Activated CD4-positive, alpha-beta memory T cell treated with anti-CD3 and anti-CD28 coated beads for 36 hours (primary cell): Measurements from ENCODE around the gene FOXP1. TPM values are rescaled to one million over a fixed set of nuclear protein-coding genes. Genes with fewer than 3 reads are reported as not detected.
A peak's percentile ranks its signal among the peaks of the same experiment; 100 is the strongest.

Experiments used
- CTCF ChIA-PET: fragments of 350-600 bp; sonication (Branson Sonifier 250); formaldehyde crosslinking; loops from one replicate; lab custom pipeline; 2021; ENCODE audit warnings: antibody characterized with exemption, inconsistent platforms; lab: Charles Lee
- POLR2A ChIA-PET: fragments of 350-600 bp; sonication (Branson Sonifier 250); formaldehyde crosslinking; loops from one replicate; lab custom pipeline; 2021; ENCODE audit warnings: antibody characterized with exemption; lab: Charles Lee
- DNase-seq: peaks from one replicate; pipeline ENCODE4 v3.0.0-alpha.2; 2020
- H3K27ac Mint-ChIP-seq: one replicate; pipeline ENCODE4 v1.8.0; 2021; ENCODE audit warnings: mixed read lengths
- H3K27me3 Mint-ChIP-seq: one replicate; pipeline ENCODE4 v1.8.0; 2021; ENCODE audit warnings: mixed read lengths
- H3K36me3 Mint-ChIP-seq: one replicate; pipeline ENCODE4 v1.8.0; 2021; ENCODE audit warnings: mixed read lengths
- H3K4me1 Mint-ChIP-seq: one replicate; pipeline ENCODE4 v1.8.0; 2021; ENCODE audit warnings: low read depth, mixed read lengths
- H3K4me3 Mint-ChIP-seq: one replicate; pipeline ENCODE4 v1.8.0; 2021; ENCODE audit warnings: mild to moderate bottlenecking, mixed read lengths
- H3K9me3 Mint-ChIP-seq: one replicate; pipeline ENCODE4 v1.8.0; 2021; ENCODE audit warnings: mixed read lengths
- intact Hi-C: fragments of 100-400 bp; cut with micrococcal nuclease; formaldehyde crosslinking; loops from one replicate; pipeline ENCODE4 v1.15.1; 2023
- total RNA-seq, 2 experiments: library from RNA; stranded (reverse); gene quantifications; one replicate each; pipeline ENCODE4 v1.2.3, GENCODE V29; 2021

FOXP1 gene
- total RNA-seq, 2 experiments from 2014 or later = 94.4 to 102 TPM

DNA sequence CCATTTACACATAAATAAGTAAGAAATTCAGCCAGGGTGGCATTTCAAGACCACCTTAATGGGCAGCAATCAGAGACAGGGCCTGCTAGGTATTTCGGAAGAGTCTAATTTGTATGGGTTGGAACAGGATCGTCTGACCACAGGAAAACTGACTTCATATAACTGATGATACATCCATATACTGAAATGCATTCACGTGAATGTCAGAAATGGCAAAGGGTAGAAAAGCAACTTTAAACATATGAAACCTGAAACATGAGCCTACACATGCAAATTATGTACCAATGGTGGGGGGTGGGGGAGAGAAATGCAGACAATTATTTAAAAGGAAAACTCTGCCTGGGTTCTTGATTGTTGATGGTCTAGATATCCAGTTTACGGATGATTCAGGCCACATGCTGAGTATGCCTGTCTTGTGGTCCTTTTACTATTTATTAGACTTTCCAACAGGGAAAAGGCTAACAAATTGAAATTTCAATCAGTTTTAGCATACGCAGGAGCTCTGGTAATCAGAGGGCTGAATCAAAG, 582.2 kb downstream of the FOXP1 start:
- peaks cover 46% of the 10 kb centered on the region for H3K4me1 Mint-ChIP-seq
- DNase-seq = no peak
- H3K27me3 Mint-ChIP-seq = no peaks in the 10 kb centered on the region
- intact Hi-C loops = no loop called here
- POLR2A ChIA-PET = no interaction called here
- H3K4me3 Mint-ChIP-seq = no peak overlapping the region
- CTCF ChIA-PET = interaction anchor here (0.5 kb wide), 1 partner anchor 321 kb away, joined by 3 read pairs; no protein-coding TSS in a partner anchor
- H3K9me3 Mint-ChIP-seq = no peaks in the 10 kb centered on the region
- peaks cover 25% of the 10 kb centered on the region for H3K36me3 Mint-ChIP-seq
- peak overlapping the region; percentile 50 for H3K27ac Mint-ChIP-seq

DNA sequence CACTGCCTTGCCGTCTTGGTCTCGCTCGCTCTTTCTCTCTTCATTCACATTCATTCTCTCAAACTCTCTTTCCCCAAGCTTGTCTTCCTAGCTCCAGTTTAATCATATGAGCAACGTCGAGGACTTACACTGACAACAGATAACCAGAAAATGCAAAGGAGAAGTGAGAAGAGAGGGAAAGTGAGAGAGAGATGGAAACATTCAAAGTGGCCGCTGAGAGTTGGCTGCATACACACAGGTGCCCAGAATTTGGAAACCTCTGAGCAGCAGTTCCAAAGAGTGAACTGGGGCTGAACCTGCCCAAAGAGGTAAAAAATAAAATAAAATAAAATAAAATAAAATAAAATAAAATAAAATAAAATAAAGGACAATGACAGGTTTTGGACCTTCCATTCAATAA, 583.0 kb downstream of the FOXP1 start:
- H3K36me3 Mint-ChIP-seq = peaks cover 30% of the 10 kb centered on the region
- no peak overlapping the region for H3K27ac Mint-ChIP-seq
- no peaks in the 10 kb centered on the region for H3K9me3 Mint-ChIP-seq
- H3K4me1 Mint-ChIP-seq = peaks cover 43% of the 10 kb centered on the region
- DNase-seq = no peak
- no peak overlapping the region for H3K4me3 Mint-ChIP-seq
- no peaks in the 10 kb centered on the region for H3K27me3 Mint-ChIP-seq
- CTCF ChIA-PET = no interaction called here
- intact Hi-C loops = no loop called here
- POLR2A ChIA-PET = no interaction called here

DNA sequence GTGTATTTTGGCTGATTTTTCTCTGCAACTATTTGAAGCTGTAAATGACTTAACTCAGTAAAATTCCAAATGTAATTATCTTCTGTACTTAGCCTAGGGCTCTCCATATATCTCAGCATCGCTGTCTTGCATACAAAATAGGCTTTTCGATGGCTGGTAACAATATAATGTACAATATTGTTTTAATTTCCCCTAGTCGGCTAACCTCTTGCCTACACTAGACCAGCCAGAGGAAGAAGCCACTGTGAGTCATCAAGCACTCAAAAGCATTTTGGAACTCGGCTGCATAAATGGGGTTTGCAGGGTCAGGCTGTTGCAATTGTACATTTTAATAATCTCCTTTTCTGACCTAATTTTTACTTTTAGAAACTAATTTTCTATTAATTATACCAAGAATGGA, 583.8 kb downstream of the FOXP1 start:
- CTCF ChIA-PET = no interaction called here
- no peak for DNase-seq
- intact Hi-C loops = no loop called here
- Mint-ChIP-seq H3K27ac (no peak overlapping the region), H3K36me3 (peaks cover 35% of the 10 kb centered on the region), H3K4me1 (peaks cover 40% of the 10 kb centered on the region), H3K9me3 (no peaks in the 10 kb centered on the region), H3K4me3 (no peak overlapping the region), H3K27me3 (no peaks in the 10 kb centered on the region)
- POLR2A ChIA-PET = no interaction called here

DNA sequence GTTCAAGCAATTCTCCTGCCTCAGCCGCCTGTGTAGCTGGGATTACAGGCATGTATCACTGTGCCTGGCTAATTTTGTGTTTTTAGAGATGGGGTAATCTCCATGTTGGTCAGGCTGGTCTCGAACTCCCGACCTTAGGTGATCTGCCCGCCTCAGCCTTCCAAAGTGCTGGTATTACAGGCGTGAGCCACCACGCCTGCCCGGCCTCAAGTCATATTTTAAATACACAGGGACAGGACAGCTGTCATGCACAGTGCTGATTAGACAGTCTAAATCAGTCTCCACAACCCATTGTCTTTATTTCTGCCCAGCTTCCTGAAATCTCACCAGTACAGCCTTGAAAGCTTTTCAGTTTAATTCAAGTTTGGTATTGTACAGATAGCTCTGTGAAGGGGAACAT, 587.4 kb downstream of the FOXP1 start:
- intact Hi-C loops = no loop called here
- H3K4me3 Mint-ChIP-seq = no peak overlapping the region
- POLR2A ChIA-PET = no interaction called here
- DNase-seq = no peak
- H3K27ac Mint-ChIP-seq = no peak overlapping the region
- CTCF ChIA-PET = interaction anchor here (1.3 kb wide), 1 partner anchor 11 kb away, joined by 3 read pairs; no protein-coding TSS in a partner anchor
- peaks cover 64% of the 10 kb centered on the region for H3K36me3 Mint-ChIP-seq
- peaks cover 45% of the 10 kb centered on the region for H3K4me1 Mint-ChIP-seq
- H3K27me3 Mint-ChIP-seq = no peaks in the 10 kb centered on the region
- H3K9me3 Mint-ChIP-seq = peaks cover 2% of the 10 kb centered on the region

DNA sequence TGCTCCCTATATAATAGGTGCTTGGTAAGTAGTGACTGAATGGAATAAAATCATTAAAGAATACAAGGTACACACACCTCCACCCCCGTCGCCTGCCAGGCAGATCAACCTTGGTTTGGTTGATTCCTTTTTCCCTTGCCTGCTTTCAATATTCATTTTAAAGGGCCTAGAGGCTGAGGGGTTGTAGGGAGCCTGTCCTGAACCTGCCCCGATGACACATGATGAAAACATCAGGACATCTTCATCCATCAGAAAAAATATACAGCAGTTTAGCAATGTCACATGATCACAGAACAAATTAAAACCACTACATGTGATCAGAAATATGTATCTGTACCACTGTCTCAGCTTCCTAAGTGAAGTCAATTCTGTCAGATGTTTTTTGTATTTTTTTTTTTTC, 588.9 kb downstream of the FOXP1 start:
- intact Hi-C loops = no loop called here
- Mint-ChIP-seq H3K4me1 (peaks cover 50% of the 10 kb centered on the region), H3K4me3 (no peak overlapping the region), H3K9me3 (peaks cover 3% of the 10 kb centered on the region), H3K27ac (peak overlapping the region; percentile 15), H3K36me3 (peaks cover 66% of the 10 kb centered on the region), H3K27me3 (no peaks in the 10 kb centered on the region)
- no peak for DNase-seq
- CTCF ChIA-PET = no interaction called here
- POLR2A ChIA-PET = no interaction called here

DNA sequence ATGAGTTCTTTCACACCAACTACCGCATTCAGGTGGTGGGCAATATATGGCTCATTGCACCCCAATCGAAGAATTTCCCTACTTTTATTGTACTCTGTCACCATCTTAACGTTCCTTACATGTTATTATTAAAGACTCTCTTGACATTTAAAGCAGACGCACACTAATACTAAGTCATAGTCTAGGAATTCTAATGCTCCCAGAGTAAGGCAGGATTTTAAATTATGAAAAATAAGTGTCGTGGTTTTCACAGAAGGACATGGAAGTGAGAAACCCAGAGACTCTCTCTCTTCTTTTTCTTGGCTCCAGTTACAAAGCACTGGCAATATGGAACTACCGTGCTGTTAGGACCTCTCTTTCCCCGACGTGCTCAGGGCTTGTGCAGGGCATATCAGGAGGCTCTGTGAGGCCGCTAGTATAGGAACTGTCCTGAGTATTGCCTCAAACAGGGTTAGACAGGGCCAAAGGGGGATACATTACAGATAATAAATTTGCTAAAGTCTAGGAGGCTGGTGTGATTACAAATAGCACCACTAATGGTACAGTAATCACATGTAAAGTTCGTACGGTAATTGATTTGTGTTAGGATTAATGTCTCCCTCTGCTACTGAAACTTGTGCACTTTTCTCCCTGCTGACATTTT, 590.8 kb downstream of the FOXP1 start:
- POLR2A ChIA-PET = no interaction called here
- Mint-ChIP-seq H3K9me3 (peaks cover 3% of the 10 kb centered on the region), H3K36me3 (peaks cover 62% of the 10 kb centered on the region), H3K4me1 (peaks cover 55% of the 10 kb centered on the region), H3K4me3 (no peak overlapping the region), H3K27me3 (no peaks in the 10 kb centered on the region), H3K27ac (no peak overlapping the region)
- no peak for DNase-seq
- CTCF ChIA-PET = no interaction called here
- intact Hi-C loops = no loop called here

DNA sequence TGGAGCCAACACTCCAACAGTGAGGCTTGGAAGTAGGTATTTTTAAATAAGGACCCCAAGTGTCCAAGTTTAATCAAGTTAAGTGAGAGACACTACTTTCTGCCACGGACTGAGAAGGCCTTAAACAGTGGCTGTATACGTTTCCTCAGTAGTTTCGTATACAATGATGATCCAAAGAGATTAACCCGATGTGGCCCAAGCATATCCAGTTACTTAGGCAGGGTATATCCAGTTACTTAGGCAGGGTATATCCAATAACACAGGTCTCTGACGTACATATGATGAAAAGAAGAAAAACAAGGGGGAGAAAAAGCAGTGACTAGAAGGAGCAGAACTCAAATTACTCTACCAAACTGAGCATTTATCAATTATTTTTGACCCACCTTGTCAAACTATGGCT, 591.4 kb downstream of the FOXP1 start:
- intact Hi-C loops = no loop called here
- Mint-ChIP-seq H3K9me3 (peaks cover 3% of the 10 kb centered on the region), H3K4me1 (peaks cover 54% of the 10 kb centered on the region), H3K27ac (no peak overlapping the region), H3K36me3 (peaks cover 65% of the 10 kb centered on the region), H3K4me3 (no peak overlapping the region), H3K27me3 (no peaks in the 10 kb centered on the region)
- POLR2A ChIA-PET = no interaction called here
- DNase-seq = no peak
- CTCF ChIA-PET = no interaction called here

DNA sequence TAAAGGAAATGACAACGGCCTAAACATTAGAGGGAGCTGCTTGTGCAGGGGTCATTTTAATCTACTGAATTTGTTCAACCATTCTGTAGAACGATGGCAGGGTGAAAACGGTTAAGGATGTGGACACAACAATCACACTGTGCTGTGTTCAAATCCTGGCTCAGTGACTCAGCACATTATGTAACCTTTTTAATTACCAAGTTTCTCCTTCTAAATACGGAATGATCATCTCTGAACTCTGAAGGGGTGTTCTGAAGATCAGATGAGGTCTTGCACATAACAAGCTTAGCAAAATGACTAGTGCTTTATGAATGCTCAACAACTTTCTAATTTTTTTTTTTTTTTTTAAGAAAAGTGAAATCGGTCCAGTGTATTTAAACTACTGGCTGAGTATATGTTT, 592.8 kb downstream of the FOXP1 start:
- POLR2A ChIA-PET = interaction anchor here (0.6 to 1.0 kb wide), 2 partner anchors 10 to 165 kb away, joined by 3 to 5 read pairs; no protein-coding TSS in a partner anchor
- intact Hi-C loops = loop anchor here (2.0 kb wide), 1 partner anchor 20 kb away; no protein-coding TSS in a partner anchor
- CTCF ChIA-PET = interaction anchor here (1.0 kb wide), 1 partner anchor 16 kb away, joined by 4 read pairs; no protein-coding TSS in a partner anchor
- H3K9me3 Mint-ChIP-seq = peaks cover 3% of the 10 kb centered on the region
- H3K4me3 Mint-ChIP-seq = no peak overlapping the region
- peaks cover 57% of the 10 kb centered on the region for H3K4me1 Mint-ChIP-seq
- peaks cover 67% of the 10 kb centered on the region for H3K36me3 Mint-ChIP-seq
- peak overlapping the region; percentile 81 for H3K27ac Mint-ChIP-seq
- DNase-seq = no peak
- no peaks in the 10 kb centered on the region for H3K27me3 Mint-ChIP-seq

DNA sequence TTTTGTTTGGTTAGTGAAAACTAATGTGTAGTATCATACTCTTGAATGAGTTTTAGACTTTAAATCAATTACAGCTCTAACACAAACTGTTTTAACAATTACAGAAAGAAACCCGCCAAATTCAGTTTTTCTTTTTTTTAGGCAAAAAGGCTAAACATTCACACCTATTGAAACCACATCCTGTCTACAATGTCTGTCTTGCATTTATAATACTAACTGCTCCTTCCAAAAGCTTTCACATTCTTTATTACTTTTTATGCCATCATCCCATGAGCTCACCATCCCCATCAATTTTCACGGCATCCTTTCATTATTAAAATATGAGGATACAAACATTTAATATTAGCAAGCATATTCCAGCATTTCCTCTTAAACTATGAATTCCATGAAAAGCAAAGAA, 593.3 kb downstream of the FOXP1 start:
- ChIA-PET CTCF (interaction anchor here (0.5 to 1.0 kb wide), 2 partner anchors 16 to 48 kb away, joined by 3 to 4 read pairs; no protein-coding TSS in a partner anchor), POLR2A (interaction anchor here (0.6 to 1.0 kb wide), 2 partner anchors 10 to 164 kb away, joined by 3 to 5 read pairs; no protein-coding TSS in a partner anchor)
- Mint-ChIP-seq H3K4me3 (no peak overlapping the region), H3K9me3 (peaks cover 3% of the 10 kb centered on the region), H3K36me3 (peaks cover 67% of the 10 kb centered on the region), H3K4me1 (peaks cover 58% of the 10 kb centered on the region), H3K27ac (peak overlapping the region; percentile 81), H3K27me3 (no peaks in the 10 kb centered on the region)
- intact Hi-C loops = loop anchor here (2.0 kb wide), 1 partner anchor 21 kb away; no protein-coding TSS in a partner anchor
- no peak for DNase-seq

DNA sequence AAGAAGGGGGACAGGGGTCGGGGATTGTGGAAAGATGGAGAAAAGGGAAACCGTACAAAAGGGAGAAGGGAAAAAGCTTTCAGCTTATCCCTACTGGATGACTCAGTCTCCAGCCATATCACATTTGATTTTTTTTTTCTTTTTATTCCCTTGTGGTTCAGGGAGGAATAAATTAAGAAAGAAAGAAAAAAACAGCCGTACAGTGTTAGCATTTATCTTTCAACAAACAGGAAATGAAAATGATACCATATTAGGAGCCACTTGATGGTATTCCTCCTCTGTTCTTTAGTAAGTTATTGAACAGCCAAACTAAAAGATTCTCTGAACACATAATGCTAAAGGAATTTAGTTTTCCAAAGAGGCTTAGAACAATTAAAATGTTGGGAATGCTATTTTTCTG, 594.4 kb downstream of the FOXP1 start:
- H3K4me1 Mint-ChIP-seq = peaks cover 63% of the 10 kb centered on the region
- ChIA-PET POLR2A (no interaction called here), CTCF (interaction anchor here (0.7 kb wide), 1 partner anchor 698 kb away, joined by 3 read pairs; no protein-coding TSS in a partner anchor)
- peaks cover 3% of the 10 kb centered on the region for H3K9me3 Mint-ChIP-seq
- H3K27ac Mint-ChIP-seq = no peak overlapping the region
- peaks cover 71% of the 10 kb centered on the region for H3K36me3 Mint-ChIP-seq
- H3K4me3 Mint-ChIP-seq = no peak overlapping the region
- intact Hi-C loops = no loop called here
- no peaks in the 10 kb centered on the region for H3K27me3 Mint-ChIP-seq
- no peak for DNase-seq

DNA sequence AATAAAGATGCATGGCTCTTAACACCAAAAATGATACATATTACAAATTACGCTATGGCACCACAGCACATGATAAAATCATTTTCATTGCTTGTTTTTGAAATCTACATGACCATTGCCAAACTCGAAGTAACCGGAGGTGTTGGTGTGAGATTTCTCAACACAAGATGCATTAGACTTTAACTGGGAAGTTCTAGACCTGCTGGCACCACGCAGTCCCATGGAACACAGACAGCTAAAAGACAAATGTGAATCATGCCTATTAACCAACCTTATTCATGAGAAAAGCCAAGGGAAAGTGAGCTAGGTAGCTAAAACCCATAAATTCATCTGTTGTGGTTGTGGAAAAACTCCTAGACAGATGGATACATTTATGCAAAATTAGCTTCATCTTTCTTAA, 595.4 kb downstream of the FOXP1 start:
- Mint-ChIP-seq H3K36me3 (peaks cover 68% of the 10 kb centered on the region), H3K27ac (no peak overlapping the region), H3K27me3 (no peaks in the 10 kb centered on the region), H3K9me3 (peaks cover 3% of the 10 kb centered on the region), H3K4me3 (no peak overlapping the region), H3K4me1 (peaks cover 66% of the 10 kb centered on the region)
- CTCF ChIA-PET = no interaction called here
- POLR2A ChIA-PET = no interaction called here
- DNase-seq = no peak
- intact Hi-C loops = no loop called here

DNA sequence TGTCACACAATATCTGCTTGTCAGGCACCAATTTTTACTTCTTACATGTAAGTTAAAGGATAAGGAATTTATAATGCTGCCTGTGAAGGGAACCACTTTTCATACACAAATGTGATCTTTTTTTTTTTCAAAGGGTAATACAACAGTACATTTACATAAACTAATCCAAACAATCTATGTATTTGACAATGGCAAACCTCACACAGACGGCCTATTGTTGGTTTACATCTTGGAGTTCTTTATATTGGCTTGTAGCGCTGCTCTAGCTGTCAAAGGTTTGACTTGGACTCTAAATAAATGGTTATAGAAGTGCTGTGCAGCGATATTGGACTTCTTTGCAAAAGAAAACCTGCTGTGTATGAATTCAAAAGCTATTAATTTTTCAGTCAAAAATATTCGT, 598.0 kb downstream of the FOXP1 start:
- no peak for DNase-seq
- Mint-ChIP-seq H3K9me3 (no peaks in the 10 kb centered on the region), H3K27ac (no peak overlapping the region), H3K4me3 (no peak overlapping the region), H3K4me1 (peaks cover 70% of the 10 kb centered on the region), H3K36me3 (peaks cover 70% of the 10 kb centered on the region), H3K27me3 (no peaks in the 10 kb centered on the region)
- intact Hi-C loops = no loop called here
- CTCF ChIA-PET = no interaction called here
- POLR2A ChIA-PET = no interaction called here
